DND-41 (cell line): ENCODE measurements around the gene OR51B2.

Experiments
- ATAC-seq: fragments of 200-7000 bp; cut with Tn5 transposase; 3 replicates; pipeline ENCODE4 v1.9.1; 2021; ENCODE audit warnings: low read depth; ENCODE audit not compliant: insufficient read depth
- DNase-seq: peaks from one replicate; pipeline ENCODE4 v3.0.0-alpha.2; 2020
- H2AFZ ChIP-seq: 2 replicates; pipeline ENCODE4 v1.6.0; 2012; ENCODE audit warnings: low read depth, low read length
- H3K27ac ChIP-seq: 2 replicates; pipeline ENCODE4 v1.5.1; 2012; ENCODE audit warnings: low read length, inconsistent platforms
- H3K27me3 ChIP-seq: fragments of 200-600 bp; sonication (generic); 2 replicates; pipeline ENCODE4 v1.6.0; 2012; ENCODE audit warnings: low read length, mild to moderate bottlenecking, inconsistent platforms; ENCODE audit not compliant: insufficient read depth, poor library complexity
- H3K36me3 ChIP-seq: 2 replicates; pipeline ENCODE4 v1.5.1; 2012; ENCODE audit warnings: low read length, inconsistent platforms; ENCODE audit not compliant: insufficient read depth
- H3K4me1 ChIP-seq: 2 replicates; pipeline ENCODE4 v1.5.1; 2012; ENCODE audit warnings: mild to moderate bottlenecking, low read length; ENCODE audit not compliant: insufficient read depth
- H3K4me2 ChIP-seq: 2 replicates; pipeline ENCODE4 v1.6.0; 2012; ENCODE audit warnings: mild to moderate bottlenecking, moderate library complexity, low read length, inconsistent platforms; ENCODE audit not compliant: insufficient read depth
- H3K4me3 ChIP-seq, 2 experiments: fragments of 200-600 bp in 1 of 2; shearing (Covaris generic) in 1 of 2; 2 replicates each; pipeline ENCODE4 v1.5.1; 2012 to 2016; ENCODE audit warnings: inconsistent platforms in 2 of 2, low read length in 2 of 2, mild to moderate bottlenecking in 2 of 2, low read depth in 1 of 2, moderate library complexity in 1 of 2
- H3K79me2 ChIP-seq: 2 replicates; pipeline ENCODE4 v1.6.0; 2012; ENCODE audit warnings: low read length, inconsistent platforms; ENCODE audit not compliant: insufficient read depth
- H3K9ac ChIP-seq: 2 replicates; pipeline ENCODE4 v1.6.0; 2012; ENCODE audit warnings: low read depth, mild to moderate bottlenecking, inconsistent platforms, low read length, moderate library complexity
- H3K9me3 ChIP-seq: 2 replicates; pipeline ENCODE4 v1.5.1; 2012; ENCODE audit warnings: low read length, moderate library complexity, mild to moderate bottlenecking, inconsistent platforms; ENCODE audit not compliant: insufficient read depth, severe bottlenecking
- H4K20me1 ChIP-seq: 2 replicates; pipeline ENCODE4 v1.6.0; 2012; ENCODE audit warnings: low read length; ENCODE audit not compliant: insufficient read depth
- EZH2 ChIP-seq: IDR thresholded peaks from 3 replicates; pipeline ENCODE4 v1.6.1; 2012; ENCODE audit warnings: borderline replicate concordance, low read depth, mild to moderate bottlenecking, moderate library complexity, low read length, inconsistent platforms; ENCODE audit not compliant: severe bottlenecking
- TF ChIP-seq, protein P1 (sequence below): IDR thresholded peaks from 2 replicates; pipeline ENCODE4 v1.5.1; 2012; ENCODE audit warnings: borderline replicate concordance, low read length, moderate library complexity, mild to moderate bottlenecking; ENCODE audit not compliant: poor library complexity, severe bottlenecking; ENCODE audit errors: extremely low read depth

The OR51B2 gene

DNA sequence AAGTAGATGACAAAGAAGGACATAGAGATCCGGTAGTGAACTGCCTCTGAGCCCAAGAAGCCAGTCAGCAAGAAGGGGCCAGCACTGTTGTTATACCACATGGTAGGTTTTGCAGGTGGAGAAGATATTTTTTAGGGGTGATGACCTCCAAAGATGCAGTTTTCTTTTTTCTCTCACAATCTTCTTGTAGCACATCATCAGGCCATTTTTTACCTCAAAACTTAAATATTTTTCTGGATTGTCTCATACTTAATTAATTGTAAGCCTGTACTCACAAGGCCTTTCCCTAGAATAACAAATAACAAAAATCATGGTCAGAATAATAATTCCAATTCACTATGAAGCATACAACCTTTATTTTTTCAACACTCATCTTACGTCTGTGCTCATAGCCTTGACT, 22.3 kb downstream of the OR51B2 start, which contains the start of gene OR51B4:
Gene OR51B4 (minus strand): TSS at position 101 of the 400 bp plus-strand sequence. CDS start 0 bp downstream, at position 101.
- Histone ChIP-seq H3K4me3 (no peak within 1 kb of the TSS), H3K9ac (no peak within 1 kb of the TSS), H3K4me1 (no peaks in the 10 kb centered on the region), H3K79me2 (no peaks in the 10 kb centered on the region), H3K27ac (no peak within 1 kb of the TSS), H3K36me3 (no peaks in the 10 kb centered on the region), H4K20me1 (no peaks in the 10 kb centered on the region), H3K9me3 (no peaks in the 10 kb centered on the region), H3K4me2 (no peak within 1 kb of the TSS), H3K27me3 (peaks cover 6% of the 10 kb centered on the region), H2AFZ (no peak within 1 kb of the TSS)
- no peak for ATAC-seq
- TF ChIP-seq, protein P1, sequence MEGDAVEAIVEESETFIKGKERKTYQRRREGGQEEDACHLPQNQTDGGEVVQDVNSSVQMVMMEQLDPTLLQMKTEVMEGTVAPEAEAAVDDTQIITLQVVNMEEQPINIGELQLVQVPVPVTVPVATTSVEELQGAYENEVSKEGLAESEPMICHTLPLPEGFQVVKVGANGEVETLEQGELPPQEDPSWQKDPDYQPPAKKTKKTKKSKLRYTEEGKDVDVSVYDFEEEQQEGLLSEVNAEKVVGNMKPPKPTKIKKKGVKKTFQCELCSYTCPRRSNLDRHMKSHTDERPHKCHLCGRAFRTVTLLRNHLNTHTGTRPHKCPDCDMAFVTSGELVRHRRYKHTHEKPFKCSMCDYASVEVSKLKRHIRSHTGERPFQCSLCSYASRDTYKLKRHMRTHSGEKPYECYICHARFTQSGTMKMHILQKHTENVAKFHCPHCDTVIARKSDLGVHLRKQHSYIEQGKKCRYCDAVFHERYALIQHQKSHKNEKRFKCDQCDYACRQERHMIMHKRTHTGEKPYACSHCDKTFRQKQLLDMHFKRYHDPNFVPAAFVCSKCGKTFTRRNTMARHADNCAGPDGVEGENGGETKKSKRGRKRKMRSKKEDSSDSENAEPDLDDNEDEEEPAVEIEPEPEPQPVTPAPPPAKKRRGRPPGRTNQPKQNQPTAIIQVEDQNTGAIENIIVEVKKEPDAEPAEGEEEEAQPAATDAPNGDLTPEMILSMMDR = no peak
- TF ChIP-seq EZH2 = no peak
- no peak for DNase-seq

DNA sequence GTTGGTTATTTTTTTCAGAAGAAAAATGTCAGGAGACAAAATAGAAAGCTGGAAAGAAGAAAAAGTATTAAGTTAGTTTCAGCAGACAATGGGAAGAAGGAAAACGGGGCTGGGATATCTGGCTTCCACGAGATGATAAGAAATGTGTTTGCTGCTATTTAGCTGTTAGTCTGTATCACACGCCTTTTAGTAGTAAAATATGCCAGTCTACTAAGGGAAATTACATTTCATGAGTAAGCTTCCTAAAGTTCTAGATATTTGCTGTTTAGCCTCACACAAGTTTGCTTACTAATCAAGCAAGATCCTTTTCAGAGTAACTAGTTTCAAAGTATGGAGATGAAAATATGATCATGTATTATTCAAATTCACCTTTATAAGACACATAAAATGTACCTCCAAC, 23.8 kb downstream of the OR51B2 start:
- Histone ChIP-seq H3K9me3 (no peaks in the 10 kb centered on the region), H3K27me3 (peaks cover 6% of the 10 kb centered on the region), H3K9ac (no peak overlapping the region), H3K4me3 (no peak overlapping the region), H3K4me1 (no peaks in the 10 kb centered on the region), H4K20me1 (no peaks in the 10 kb centered on the region), H2AFZ (no peak overlapping the region), H3K79me2 (no peaks in the 10 kb centered on the region), H3K4me2 (no peak overlapping the region), H3K36me3 (no peaks in the 10 kb centered on the region), H3K27ac (no peak overlapping the region)
- no peak for DNase-seq
- TF ChIP-seq EZH2 = no peak
- TF ChIP-seq, protein P1 = no peak
- ATAC-seq = no peak

DNA sequence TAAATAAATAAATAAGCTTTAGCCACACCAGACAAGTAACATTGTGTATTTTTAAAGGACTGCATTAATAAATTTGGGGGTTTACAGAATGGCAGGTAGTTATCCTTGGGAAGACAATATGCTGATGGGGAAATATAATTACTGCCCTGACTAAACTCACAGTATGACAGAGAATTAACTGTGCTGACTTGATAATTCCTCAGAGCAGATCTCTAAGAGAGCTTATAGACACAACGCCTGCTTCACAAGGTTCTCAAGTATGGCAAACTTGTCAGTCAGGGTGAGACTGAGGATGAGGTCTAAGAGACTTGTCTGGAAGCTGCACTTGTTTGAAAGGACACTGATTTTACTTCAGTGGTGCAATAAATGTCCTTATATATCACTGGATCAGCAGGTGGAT, 25.6 kb downstream of the OR51B2 start:
- Histone ChIP-seq H3K27me3 (peaks cover 6% of the 10 kb centered on the region), H3K27ac (no peak overlapping the region)
- ATAC-seq = no peak

More for the DNA sequence above, 25.6 kb downstream of the OR51B2 start:
- Histone ChIP-seq H3K9me3 (no peaks in the 10 kb centered on the region), H4K20me1 (no peaks in the 10 kb centered on the region), H3K36me3 (no peaks in the 10 kb centered on the region), H3K79me2 (no peaks in the 10 kb centered on the region), H2AFZ (no peak overlapping the region), H3K4me3 (no peak overlapping the region), H3K4me2 (no peak overlapping the region), H3K4me1 (no peaks in the 10 kb centered on the region), H3K9ac (no peak overlapping the region)
- no peak for DNase-seq
- TF ChIP-seq, protein P1 = no peak
- TF ChIP-seq EZH2 = no peak
